ENCODE results near the gene AVEN. TPM values are rescaled to one million over a fixed set of nuclear protein-coding genes. Genes with fewer than 3 reads are reported as not detected.

AVEN gene
- total RNA-seq, 1 donor from 2014 or later, result 27.3 TPM

DNA sequence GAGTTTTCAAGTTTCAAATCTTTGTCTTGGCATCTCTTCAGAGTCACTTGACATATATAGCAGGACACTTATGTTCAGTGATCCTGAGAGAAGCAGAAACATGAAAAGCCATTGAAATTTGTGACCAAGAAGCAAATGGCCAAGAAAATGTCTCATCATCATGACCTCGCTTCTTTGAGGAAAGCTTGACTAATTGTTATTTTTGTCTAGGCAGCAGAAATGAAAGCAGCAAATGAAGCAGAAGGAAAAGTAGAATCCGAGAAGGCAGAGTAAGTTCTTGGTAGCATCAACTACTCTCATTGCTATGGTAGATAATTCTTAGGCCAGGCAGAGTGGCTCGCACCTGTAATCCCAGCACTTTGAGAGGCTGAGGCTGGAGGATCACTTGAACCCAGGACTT is 198.4 kb downstream of the AVEN start:
- H3K36me3 Mint-ChIP-seq (ENCODE audit: low read depth), result peaks cover 4% of the 10 kb centered on the region
- H3K4me3 Mint-ChIP-seq (ENCODE audit: unreplicated experiment), result no peak overlapping the region
- H3K9me3 Mint-ChIP-seq (ENCODE audit: low read depth), result peaks cover 5% of the 10 kb centered on the region
- no peaks in the 10 kb centered on the region for H3K27me3 Mint-ChIP-seq (ENCODE audit: low read depth)
- H3K4me1 Mint-ChIP-seq (ENCODE audit: low read depth), result no peaks in the 10 kb centered on the region
- no peak for DNase-seq (ENCODE audit: low spot score)
- H3K27ac Mint-ChIP-seq (ENCODE audit: unreplicated experiment), result no peak overlapping the region
- TF ChIP-seq CTCF (IDR thresholded peaks at IDR 0.05), result no peak

- no peak for DNase-seq (ENCODE audit: low spot score)
- no peak for TF ChIP-seq CTCF (IDR thresholded peaks at IDR 0.05)
- H3K9me3 Mint-ChIP-seq (ENCODE audit: low read depth), result peaks cover 5% of the 10 kb centered on the region
- no peak overlapping the region for H3K27ac Mint-ChIP-seq (ENCODE audit: unreplicated experiment)
- H3K36me3 Mint-ChIP-seq (ENCODE audit: low read depth), result peaks cover 4% of the 10 kb centered on the region
- no peaks in the 10 kb centered on the region for H3K27me3 Mint-ChIP-seq (ENCODE audit: low read depth)
- H3K4me1 Mint-ChIP-seq (ENCODE audit: low read depth), result no peaks in the 10 kb centered on the region
- no peak overlapping the region for H3K4me3 Mint-ChIP-seq (ENCODE audit: unreplicated experiment)
These were observed 199.5 kb downstream of the AVEN start for GRCh38 chr15:33839540-33839939.

- H3K9me3 Mint-ChIP-seq (ENCODE audit: low read depth), result peaks cover 5% of the 10 kb centered on the region
- H3K4me3 Mint-ChIP-seq (ENCODE audit: unreplicated experiment), result no peak overlapping the region
- no peak for DNase-seq (ENCODE audit: low spot score)
- H3K36me3 Mint-ChIP-seq (ENCODE audit: low read depth), result peaks cover 4% of the 10 kb centered on the region
- H3K4me1 Mint-ChIP-seq (ENCODE audit: low read depth), result no peaks in the 10 kb centered on the region
- no peak overlapping the region for H3K27ac Mint-ChIP-seq (ENCODE audit: unreplicated experiment)
- no peaks in the 10 kb centered on the region for H3K27me3 Mint-ChIP-seq (ENCODE audit: low read depth)
- no peak for TF ChIP-seq CTCF (IDR thresholded peaks at IDR 0.05)
These were observed 201.7 kb downstream of the AVEN start for GRCh38 chr15:33837294-33837693.

DNA sequence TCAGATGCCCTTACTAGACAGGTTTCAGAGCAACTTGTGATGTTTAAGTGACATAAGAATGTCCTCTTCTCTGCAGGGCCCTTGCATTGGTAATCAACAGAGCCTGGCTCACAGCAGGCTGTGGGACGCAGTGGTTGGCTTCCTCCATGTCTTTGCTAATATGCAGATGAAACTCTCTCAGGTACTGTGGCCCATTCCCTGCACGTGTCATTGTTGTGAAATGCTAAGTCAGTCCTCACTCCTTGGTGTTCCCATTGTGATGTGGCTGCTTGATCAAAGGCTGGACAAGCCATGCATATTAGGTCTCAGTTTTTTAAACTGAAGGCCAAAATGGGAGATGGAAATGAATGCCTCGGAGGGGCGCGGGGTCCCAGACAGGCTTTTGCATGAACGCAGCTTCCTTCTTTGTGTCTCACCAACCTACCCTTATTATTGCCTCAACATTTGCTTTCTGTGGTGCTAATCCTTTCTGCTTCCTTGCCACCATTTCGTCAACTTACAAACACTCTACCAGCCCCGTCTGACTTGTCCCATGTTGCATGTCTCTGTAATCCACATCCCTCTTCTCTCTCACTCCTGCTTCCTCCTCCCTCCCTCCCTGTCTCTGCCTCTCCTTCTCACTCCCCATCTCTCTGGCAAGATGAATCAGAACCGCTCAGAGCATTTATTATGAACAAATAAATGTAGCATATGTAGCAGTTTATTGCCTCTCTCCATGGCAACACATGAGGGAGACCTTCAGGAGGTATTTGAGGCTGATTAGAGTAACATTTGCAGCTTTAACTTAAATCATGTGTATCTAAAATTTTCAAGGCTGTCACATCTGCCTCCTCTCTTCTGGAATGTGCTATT is 203.9 kb downstream of the AVEN start:
- Mint-ChIP-seq H3K4me1 (ENCODE audit: low read depth) (no peaks in the 10 kb centered on the region), H3K36me3 (ENCODE audit: low read depth) (peaks cover 4% of the 10 kb centered on the region), H3K4me3 (ENCODE audit: unreplicated experiment) (no peak overlapping the region), H3K27me3 (ENCODE audit: low read depth) (no peaks in the 10 kb centered on the region), H3K27ac (ENCODE audit: unreplicated experiment) (no peak overlapping the region), H3K9me3 (ENCODE audit: low read depth) (peaks cover 5% of the 10 kb centered on the region)
- TF ChIP-seq CTCF (IDR thresholded peaks at IDR 0.05), result no peak
- DNase-seq (ENCODE audit: low spot score), result no peak

GRCh38 chr15:33831646-33832045 is 207.4 kb downstream of the AVEN start:
- DNase-seq (ENCODE audit: low spot score), result no peak
- no peak for TF ChIP-seq CTCF (IDR thresholded peaks at IDR 0.05)
- Mint-ChIP-seq H3K27me3 (ENCODE audit: low read depth) (no peaks in the 10 kb centered on the region), H3K27ac (ENCODE audit: unreplicated experiment) (no peak overlapping the region), H3K36me3 (ENCODE audit: low read depth) (no peaks in the 10 kb centered on the region), H3K9me3 (ENCODE audit: low read depth) (peaks cover 3% of the 10 kb centered on the region), H3K4me3 (ENCODE audit: unreplicated experiment) (no peak overlapping the region), H3K4me1 (ENCODE audit: low read depth) (no peaks in the 10 kb centered on the region)
